ENCODE measurements around the gene ROBO1. TPM values are rescaled to one million over a fixed set of nuclear protein-coding genes. Genes with fewer than 3 reads are reported as not detected.

ROBO1 gene
- total RNA-seq, 2 experiments from 2014 or later: 0.36 to 0.69 TPM

DNA sequence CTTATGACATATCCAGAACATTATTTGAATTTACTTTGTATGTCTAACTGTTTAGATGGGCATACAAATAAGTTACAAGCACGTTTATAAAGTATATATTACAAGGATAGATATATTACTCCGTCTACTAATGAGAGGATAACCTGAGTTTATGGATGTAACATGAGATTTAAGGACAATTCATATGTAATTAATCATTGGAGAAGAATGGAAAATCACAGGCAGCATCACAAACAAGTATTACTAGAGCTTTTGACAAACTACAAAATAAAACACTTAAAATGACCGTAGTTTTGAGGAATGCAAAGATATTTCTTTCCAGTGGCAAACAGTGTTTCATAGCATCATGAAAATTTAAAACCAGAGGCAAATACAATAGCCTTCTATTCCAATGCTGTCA lies 113.8 kb downstream of the ROBO1 start:
- Histone ChIP-seq H3K27ac (ENCODE audit: low read depth in 1 of 2, low read length in 2 of 2) (no peak overlapping the region), H3K9me3 (ENCODE audit: control insufficient read depth in 1 of 2, insufficient read depth in 1 of 2, low read length in 2 of 2) (peaks cover 0 to 3% of the 10 kb centered on the region in 2 experiments), H3K27me3 (ENCODE audit: control insufficient read depth in 1 of 2, insufficient read depth in 2 of 2, low read length in 2 of 2) (no peaks in the 10 kb centered on the region), H3K4me3 (ENCODE audit: low read length) (no peak overlapping the region), H3K36me3 (ENCODE audit: insufficient read depth, low read length) (no peaks in the 10 kb centered on the region), H3K4me1 (ENCODE audit: insufficient read depth, low read length) (no peaks in the 10 kb centered on the region)
- ATAC-seq (ENCODE audit: poor library complexity) (no peak), DNase-seq (no peak)
- H3K4me3 Mint-ChIP-seq: no peak overlapping the region
- intact Hi-C loops (cut with DNase I, micrococcal nuclease): no loop called here
- H3K4me1 Mint-ChIP-seq (ENCODE audit: low read depth): no peaks in the 10 kb centered on the region
- CTCF ChIA-PET: no interaction called here
- H3K36me3 Mint-ChIP-seq (ENCODE audit: low read depth): no peaks in the 10 kb centered on the region
- POLR2A ChIA-PET: no interaction called here
- no peak overlapping the region for H3K27ac Mint-ChIP-seq
- TF ChIP-seq, protein P1, sequence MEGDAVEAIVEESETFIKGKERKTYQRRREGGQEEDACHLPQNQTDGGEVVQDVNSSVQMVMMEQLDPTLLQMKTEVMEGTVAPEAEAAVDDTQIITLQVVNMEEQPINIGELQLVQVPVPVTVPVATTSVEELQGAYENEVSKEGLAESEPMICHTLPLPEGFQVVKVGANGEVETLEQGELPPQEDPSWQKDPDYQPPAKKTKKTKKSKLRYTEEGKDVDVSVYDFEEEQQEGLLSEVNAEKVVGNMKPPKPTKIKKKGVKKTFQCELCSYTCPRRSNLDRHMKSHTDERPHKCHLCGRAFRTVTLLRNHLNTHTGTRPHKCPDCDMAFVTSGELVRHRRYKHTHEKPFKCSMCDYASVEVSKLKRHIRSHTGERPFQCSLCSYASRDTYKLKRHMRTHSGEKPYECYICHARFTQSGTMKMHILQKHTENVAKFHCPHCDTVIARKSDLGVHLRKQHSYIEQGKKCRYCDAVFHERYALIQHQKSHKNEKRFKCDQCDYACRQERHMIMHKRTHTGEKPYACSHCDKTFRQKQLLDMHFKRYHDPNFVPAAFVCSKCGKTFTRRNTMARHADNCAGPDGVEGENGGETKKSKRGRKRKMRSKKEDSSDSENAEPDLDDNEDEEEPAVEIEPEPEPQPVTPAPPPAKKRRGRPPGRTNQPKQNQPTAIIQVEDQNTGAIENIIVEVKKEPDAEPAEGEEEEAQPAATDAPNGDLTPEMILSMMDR (IDR thresholded peaks at IDR 0.05): no peak
- no peaks in the 10 kb centered on the region for H3K27me3 Mint-ChIP-seq
- no peaks in the 10 kb centered on the region for H3K9me3 Mint-ChIP-seq

DNA sequence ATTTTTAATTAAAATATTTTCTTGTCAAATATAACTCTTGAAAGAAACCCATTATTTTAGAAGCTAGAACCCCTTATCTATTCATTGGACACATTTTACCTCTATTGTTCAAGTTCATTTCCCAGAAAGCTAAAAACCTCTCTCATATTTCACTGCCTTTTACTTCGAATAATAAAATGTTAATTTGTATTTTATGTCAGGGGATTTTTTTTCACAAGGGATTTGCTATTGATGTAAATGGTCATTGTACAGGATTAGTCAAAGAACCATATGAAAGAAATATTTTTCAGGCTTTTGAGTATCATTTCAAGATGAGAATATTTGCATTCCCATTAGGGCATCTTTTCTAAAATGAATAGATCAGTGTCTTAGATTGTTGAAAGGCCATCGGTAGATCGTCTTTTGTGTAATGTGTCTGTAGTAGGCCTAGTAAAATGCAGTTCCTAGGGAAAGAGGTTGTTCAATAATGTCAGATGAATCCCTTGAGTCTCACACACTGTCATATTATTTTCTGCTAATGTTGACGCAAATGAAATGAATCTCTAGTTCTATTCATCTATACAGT lies 114.5 kb downstream of the ROBO1 start:
- no peaks in the 10 kb centered on the region for H3K4me1 ChIP-seq (ENCODE audit: insufficient read depth, low read length)
- intact Hi-C loops (cut with DNase I, micrococcal nuclease): no loop called here
- H3K4me3 ChIP-seq (ENCODE audit: low read length): no peak overlapping the region
- ATAC-seq (ENCODE audit: poor library complexity) (no peak), DNase-seq (no peak)
- no peaks in the 10 kb centered on the region for H3K27me3 ChIP-seq (ENCODE audit: control insufficient read depth in 1 of 2, insufficient read depth in 2 of 2, low read length in 2 of 2)
- H3K9me3 ChIP-seq (ENCODE audit: control insufficient read depth in 1 of 2, insufficient read depth in 1 of 2, low read length in 2 of 2): peaks cover 0 to 3% of the 10 kb centered on the region in 2 experiments
- TF ChIP-seq, protein P1 (IDR thresholded peaks at IDR 0.05): no peak
- Mint-ChIP-seq H3K27me3 (no peaks in the 10 kb centered on the region), H3K36me3 (ENCODE audit: low read depth) (no peaks in the 10 kb centered on the region), H3K4me1 (ENCODE audit: low read depth) (no peaks in the 10 kb centered on the region), H3K9me3 (no peaks in the 10 kb centered on the region), H3K4me3 (no peak overlapping the region), H3K27ac (no peak overlapping the region)
- CTCF ChIA-PET: no interaction called here
- H3K36me3 ChIP-seq (ENCODE audit: insufficient read depth, low read length): no peaks in the 10 kb centered on the region
- H3K27ac ChIP-seq (ENCODE audit: low read depth in 1 of 2, low read length in 2 of 2): no peak overlapping the region
- POLR2A ChIA-PET: no interaction called here

DNA sequence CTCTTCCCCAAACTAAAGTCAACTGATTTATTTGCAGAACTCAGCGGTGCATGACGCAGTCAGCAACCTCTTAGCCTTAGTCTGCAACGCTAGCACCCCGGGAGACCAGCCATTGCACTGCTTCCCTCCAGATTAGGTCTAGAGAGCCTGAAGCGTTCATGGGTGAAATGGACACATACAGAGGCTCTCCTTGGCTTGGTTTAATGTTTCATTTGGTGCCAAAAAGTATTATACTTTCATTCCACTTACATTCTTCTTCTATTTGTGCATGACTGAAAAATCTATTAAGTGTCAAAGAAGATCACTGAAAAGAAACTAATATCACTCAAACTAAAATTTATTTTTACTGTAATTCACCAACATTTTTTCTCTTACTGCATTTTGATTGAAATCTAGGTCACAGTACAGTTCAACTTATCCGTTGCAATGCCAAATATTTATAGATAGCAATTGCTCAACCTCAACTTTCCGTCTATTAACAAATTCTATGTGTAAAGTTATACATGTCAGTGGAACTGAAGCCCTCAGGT lies 116.2 kb downstream of the ROBO1 start:
- ATAC-seq (ENCODE audit: poor library complexity) (no peak), DNase-seq (no peak)
- intact Hi-C loops (cut with DNase I, micrococcal nuclease): no loop called here
- CTCF ChIA-PET: no interaction called here
- H3K27me3 ChIP-seq (ENCODE audit: control insufficient read depth in 1 of 2, insufficient read depth in 2 of 2, low read length in 2 of 2): no peaks in the 10 kb centered on the region
- POLR2A ChIA-PET: no interaction called here
- H3K27ac Mint-ChIP-seq: no peak overlapping the region
- no peaks in the 10 kb centered on the region for H3K4me1 ChIP-seq (ENCODE audit: insufficient read depth, low read length)
- H3K36me3 Mint-ChIP-seq (ENCODE audit: low read depth): no peaks in the 10 kb centered on the region
- TF ChIP-seq, protein P1 (IDR thresholded peaks at IDR 0.05): no peak
- no peak overlapping the region for H3K4me3 Mint-ChIP-seq
- H3K36me3 ChIP-seq (ENCODE audit: insufficient read depth, low read length): no peaks in the 10 kb centered on the region
- H3K9me3 Mint-ChIP-seq: peaks cover 4% of the 10 kb centered on the region
- no peaks in the 10 kb centered on the region for H3K4me1 Mint-ChIP-seq (ENCODE audit: low read depth)
- no peak overlapping the region for H3K4me3 ChIP-seq (ENCODE audit: low read length)
- no peaks in the 10 kb centered on the region for H3K9me3 ChIP-seq (ENCODE audit: control insufficient read depth in 1 of 2, insufficient read depth in 1 of 2, low read length in 2 of 2)
- no peaks in the 10 kb centered on the region for H3K27me3 Mint-ChIP-seq
- no peak overlapping the region for H3K27ac ChIP-seq (ENCODE audit: low read depth in 1 of 2, low read length in 2 of 2)

Measured in CD4-positive, alpha-beta T cell (primary cell).